Calu3 (cell line): ENCODE data around the gene STX1A. TPM values are rescaled to one million over a fixed set of nuclear protein-coding genes. Genes with fewer than 3 reads are reported as not detected.

Experiments used
- BruUV-seq: library from RNA; stranded (reverse); fragments of 400-500 nt; replicated peaks from 2 replicates; lab custom pipeline; 2021; lab: Mats Ljungman, UMichigan
- CTCF ChIA-PET: fragments of 300-600 bp; sonication (Branson Sonifier 250); formaldehyde crosslinking; loops from one replicate; lab custom pipeline; 2022; ENCODE audit warnings: antibody characterized with exemption; lab: Charles Lee
- DNase-seq: peaks from one replicate; pipeline ENCODE4 v3.0.0; 2022
- H3K27ac Mint-ChIP-seq: one replicate; pipeline ENCODE4 v1.8.0; 2022; ENCODE audit warnings: mixed read lengths; ENCODE audit not compliant: unreplicated experiment
- H3K27me3 Mint-ChIP-seq: one replicate; pipeline ENCODE4 v1.8.0; 2022; ENCODE audit warnings: mixed read lengths; ENCODE audit not compliant: unreplicated experiment
- H3K36me3 Mint-ChIP-seq: one replicate; pipeline ENCODE4 v1.8.0; 2022; ENCODE audit warnings: mild to moderate bottlenecking, moderate library complexity, mixed read lengths; ENCODE audit not compliant: insufficient read depth, unreplicated experiment
- H3K4me1 Mint-ChIP-seq: one replicate; pipeline ENCODE4 v1.8.0; 2022; ENCODE audit warnings: mild to moderate bottlenecking, low read depth, mixed read lengths; ENCODE audit not compliant: unreplicated experiment
- H3K4me3 Mint-ChIP-seq: one replicate; pipeline ENCODE4 v1.8.0; 2022; ENCODE audit warnings: mild to moderate bottlenecking, low read depth, moderate library complexity, mixed read lengths; ENCODE audit not compliant: unreplicated experiment
- H3K9me3 Mint-ChIP-seq: one replicate; pipeline ENCODE4 v1.8.0; 2022; ENCODE audit warnings: low read depth, mixed read lengths; ENCODE audit not compliant: unreplicated experiment
- CTCF ChIP-seq: fragments of 200-600 bp; IDR thresholded peaks from one replicate; pipeline ENCODE4 v1.8.0; 2022; ENCODE audit warnings: antibody characterized with exemption; ENCODE audit not compliant: unreplicated experiment
- intact Hi-C: fragments of 100-400 bp; cut with micrococcal nuclease; formaldehyde crosslinking; loops from one replicate; pipeline ENCODE4 v1.10.0; 2022; ENCODE audit not compliant: unreplicated experiment
- total RNA-seq: library from RNA; stranded (reverse); gene quantifications from 2 replicates; pipeline ENCODE4 v1.2.3, GENCODE V29; 2022

The STX1A gene
- total RNA-seq, 1 experiment from 2014 or later = 26.1 TPM

- TF ChIP-seq CTCF = no peak
Observed at GRCh38 chr7:73719806-73720169, 319 bp upstream of the STX1A start.

GRCh38 chr7:73718438-73718881 is 1.0 kb downstream of the STX1A start:
- TF ChIP-seq CTCF = no peak
- CTCF ChIA-PET = no interaction called here
- no TSS peak for BruUV-seq
- DNase-seq = no peak
- peaks cover 47% of the 10 kb centered on the region for H3K36me3 Mint-ChIP-seq
- H3K4me3 Mint-ChIP-seq = peak overlapping the region; percentile 74
- intact Hi-C loops = no loop called here
- no peak overlapping the region for H3K27ac Mint-ChIP-seq
- H3K9me3 Mint-ChIP-seq = no peaks in the 10 kb centered on the region
- H3K27me3 Mint-ChIP-seq = no peaks in the 10 kb centered on the region
- H3K4me1 Mint-ChIP-seq = peaks cover 17% of the 10 kb centered on the region

More at GRCh38 chr7:73719806-73720169, 319 bp upstream of the STX1A start:
- Mint-ChIP-seq H3K27ac (peak overlapping the region; percentile 70), H3K4me1 (peaks cover 17% of the 10 kb centered on the region), H3K4me3 (peak overlapping the region; percentile 59), H3K9me3 (no peaks in the 10 kb centered on the region), H3K36me3 (peaks cover 38% of the 10 kb centered on the region), H3K27me3 (no peaks in the 10 kb centered on the region)
- CTCF ChIA-PET = no interaction called here
- intact Hi-C loops = no loop called here
- BruUV-seq = no TSS peak
- no peak for DNase-seq

DNA sequence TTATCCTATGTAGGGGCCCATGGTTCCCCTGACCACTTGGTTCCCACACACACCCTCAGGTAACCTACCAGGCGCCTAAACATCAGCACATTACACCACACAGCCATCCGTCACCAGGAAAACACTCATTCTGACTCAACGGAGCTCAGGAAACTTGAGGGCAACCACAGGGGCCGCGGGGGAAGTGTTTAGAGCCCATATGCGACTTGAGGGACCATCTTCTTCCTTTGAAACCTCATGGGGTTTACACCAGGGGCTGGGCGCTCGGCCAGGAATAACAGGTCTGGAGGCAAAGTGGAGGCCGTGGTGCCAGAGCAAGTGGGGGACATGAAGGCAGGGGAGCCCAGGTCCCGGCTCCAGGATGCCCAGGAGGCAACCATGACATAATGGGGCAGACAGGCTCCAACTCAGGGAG is 1.5 kb downstream of the STX1A start:
- no peak for TF ChIP-seq CTCF
- CTCF ChIA-PET = no interaction called here
- intact Hi-C loops = no loop called here
- peaks cover 21% of the 10 kb centered on the region for H3K4me1 Mint-ChIP-seq
- DNase-seq = peak; percentile 20
- H3K27ac Mint-ChIP-seq = peak overlapping the region; percentile 60
- H3K36me3 Mint-ChIP-seq = peaks cover 49% of the 10 kb centered on the region
- H3K4me3 Mint-ChIP-seq = peak overlapping the region; percentile 74
- BruUV-seq = TSS peak; percentile 60
- H3K27me3 Mint-ChIP-seq = no peaks in the 10 kb centered on the region
- H3K9me3 Mint-ChIP-seq = no peaks in the 10 kb centered on the region

- DNase-seq = no peak
- BruUV-seq = no TSS peak
- H3K36me3 Mint-ChIP-seq = peaks cover 56% of the 10 kb centered on the region
- H3K4me3 Mint-ChIP-seq = peak overlapping the region; percentile 74
- CTCF ChIA-PET = interaction anchor here (0.5 to 0.7 kb wide), 2 partner anchors 8 to 10 kb away, joined by 3 read pairs; no protein-coding TSS in a partner anchor
- no peak for TF ChIP-seq CTCF
- no peaks in the 10 kb centered on the region for H3K9me3 Mint-ChIP-seq
- peaks cover 28% of the 10 kb centered on the region for H3K4me1 Mint-ChIP-seq
- no peaks in the 10 kb centered on the region for H3K27me3 Mint-ChIP-seq
- intact Hi-C loops = no loop called here
- H3K27ac Mint-ChIP-seq = peak overlapping the region; percentile 60
Observed at GRCh38 chr7:73717025-73717807, 2.3 kb downstream of the STX1A start.
